Keratinocyte (primary cell): Measurements from ENCODE around the gene ASS1. TPM values are rescaled to one million over a fixed set of nuclear protein-coding genes. Genes with fewer than 3 reads are reported as not detected.

Experiments
- DNase-seq: peaks from one replicate; pipeline ENCODE4 v3.0.0-alpha.2; 2011; ENCODE audit warnings: low read depth, missing footprints, low spot score
- FAIRE-seq: peaks from 2 replicates; lab custom pipeline; 2011; peaks lifted over from hg19 to GRCh38; lab: Jason Lieb, UNC
- H2AFZ ChIP-seq: 2 replicates; pipeline ENCODE4 v1.6.0; 2012; ENCODE audit warnings: low read length, control low read depth, inconsistent platforms; ENCODE audit not compliant: control insufficient read depth
- H3K27ac ChIP-seq: 2 replicates; pipeline ENCODE4 v1.5.1; 2011; ENCODE audit warnings: low read length; ENCODE audit not compliant: control insufficient read depth, insufficient read depth
- H3K27me3 ChIP-seq: 3 replicates; pipeline ENCODE4 v1.6.0; 2011; ENCODE audit warnings: low read length; ENCODE audit not compliant: control insufficient read depth, insufficient read depth; ENCODE audit errors: extremely low read depth
- H3K36me3 ChIP-seq, 2 experiments: 2 replicates in 1 of 2; 3 replicates in 1 of 2; pipeline ENCODE4 v1.5.1; 2011; ENCODE audit warnings: low read length in 2 of 2, mild to moderate bottlenecking in 1 of 2; ENCODE audit not compliant: control insufficient read depth in 2 of 2, insufficient read depth in 2 of 2; ENCODE audit errors: extremely low read depth in 1 of 2
- H3K4me1 ChIP-seq: 3 replicates; pipeline ENCODE4 v1.5.1; 2011; ENCODE audit warnings: low read length; ENCODE audit not compliant: control insufficient read depth, insufficient read depth; ENCODE audit errors: extremely low read depth
- H3K4me2 ChIP-seq: 3 replicates; pipeline ENCODE4 v1.6.0; 2011; ENCODE audit warnings: low read depth, low read length; ENCODE audit not compliant: control insufficient read depth, insufficient read depth; ENCODE audit errors: extremely low read depth
- H3K4me3 ChIP-seq, 3 experiments: fragments of 200-600 bp in 1 of 3; sonication (generic) in 1 of 3; 2 replicates in 2 of 3; 3 replicates in 1 of 3; pipeline ENCODE4 v1.5.1; 2011 to 2016; ENCODE audit warnings: low read length in 3 of 3, mild to moderate bottlenecking in 3 of 3, control low read depth in 2 of 3, inconsistent platforms in 1 of 3, low read depth in 1 of 3, mixed read lengths in 1 of 3, mixed run types in 1 of 3, moderate library complexity in 1 of 3; ENCODE audit not compliant: control insufficient read depth in 2 of 3, insufficient read depth in 2 of 3; ENCODE audit errors: extremely low read depth in 1 of 3
- H3K79me2 ChIP-seq: 2 replicates; pipeline ENCODE4 v1.6.0; 2012; ENCODE audit warnings: low read length; ENCODE audit not compliant: control insufficient read depth, insufficient read depth
- H3K9ac ChIP-seq: 3 replicates; pipeline ENCODE4 v1.6.0; 2011; ENCODE audit warnings: low read length; ENCODE audit not compliant: control insufficient read depth, insufficient read depth; ENCODE audit errors: extremely low read depth
- H3K9me1 ChIP-seq: 3 replicates; pipeline ENCODE4 v1.6.0; 2011; ENCODE audit warnings: low read length; ENCODE audit not compliant: control insufficient read depth, insufficient read depth; ENCODE audit errors: extremely low read depth
- H3K9me3 ChIP-seq: 2 replicates; pipeline ENCODE4 v1.5.1; 2012; ENCODE audit warnings: low read depth, low read length; ENCODE audit not compliant: control insufficient read depth
- H4K20me1 ChIP-seq: 3 replicates; pipeline ENCODE4 v1.6.0; 2011; ENCODE audit warnings: low read length; ENCODE audit not compliant: control insufficient read depth, insufficient read depth; ENCODE audit errors: extremely low read depth
- CTCF ChIP-seq, 3 experiments: IDR thresholded peaks in 1 of 3; conservative IDR thresholded peaks in 1 of 3; optimal IDR thresholded peaks in 1 of 3; 2 replicates in 2 of 3; 3 replicates in 1 of 3; pipeline versions ENCODE3 to v1.5.1; 2011; ENCODE audit warnings: low read length in 3 of 3, mild to moderate bottlenecking in 3 of 3, moderate library complexity in 2 of 3, control low read depth in 1 of 3, inconsistent platforms in 1 of 3; ENCODE audit not compliant: insufficient read depth in 2 of 3; ENCODE audit errors: extremely low read depth in 1 of 3
- EZH2 ChIP-seq: IDR thresholded peaks from one replicate; pipeline ENCODE4 v1.6.1; 2012; ENCODE audit warnings: inconsistent platforms, mild to moderate bottlenecking, low read length, moderate library complexity
- dilution Hi-C: fragments of 300-500 bp; cut with MboI; formaldehyde crosslinking; loops from one replicate; pipeline ENCODE4 v1.7.0; 2020; ENCODE audit warnings: low sequenced_read_pairs; ENCODE audit not compliant: extremely low pct_ligation_motif_present
- polyA plus RNA-seq, 5 experiments: library from polyadenylated mRNA; depleted of rRNA in 3 of 5; stranded (reverse) in 3 of 5; stranded (forward) in 1 of 5; unstranded in 1 of 5; fragments of >200 nt; gene quantifications; 1 replicate in 1 of 5; 2 replicates in 3 of 5; 3 replicates in 1 of 5; pipeline versions ENCODE4 v1.2.1 to v1.2.3, GENCODE V29; 2011 to 2012; ENCODE audit warnings: missing spikeins in 2 of 5, low read depth in 1 of 5, low replicate concordance in 1 of 5

Gene ASS1
- polyA plus RNA-seq, 1 donor (not counting 4 experiments of a cell fraction or from before 2014, with no cell fraction given), result 52.4 TPM

GRCh38 chr9:130498298-130498917, 53.6 kb downstream of the ASS1 start:
- Histone ChIP-seq H3K9ac (no peak overlapping the region), H3K9me3 (peaks cover 6% of the 10 kb centered on the region), H3K9me1 (no peaks in the 10 kb centered on the region), H3K4me3 (no peak overlapping the region), H4K20me1 (no peaks in the 10 kb centered on the region), H3K4me1 (no peaks in the 10 kb centered on the region), H3K27me3 (no peaks in the 10 kb centered on the region), H3K27ac (no peak overlapping the region), H2AFZ (no peak overlapping the region), H3K4me2 (no peak overlapping the region), H3K79me2 (no peaks in the 10 kb centered on the region), H3K36me3 (no peaks in the 10 kb centered on the region)
- dilution Hi-C loops, result no loop called here
- TF ChIP-seq CTCF (optimal IDR thresholded peaks at IDR 0.05 in 1 of 3, IDR thresholded peaks at IDR 0.05 in 1 of 3, conservative IDR thresholded peaks at IDR 0.05 in 1 of 3; ENCODE audit: extremely low read depth in 1 of 3, insufficient read depth in 2 of 3, low read length in 3 of 3) (no peak), EZH2 (no peak)
- DNase-seq, result no peak
- FAIRE-seq, result no peak

- Histone ChIP-seq H3K4me2 (no peak overlapping the region), H2AFZ (no peak overlapping the region), H3K9ac (no peak overlapping the region), H3K4me1 (no peaks in the 10 kb centered on the region), H3K9me1 (no peaks in the 10 kb centered on the region), H3K36me3 (no peaks in the 10 kb centered on the region), H3K27ac (no peak overlapping the region), H3K27me3 (no peaks in the 10 kb centered on the region), H3K9me3 (peaks cover 6% of the 10 kb centered on the region), H3K4me3 (no peak overlapping the region), H4K20me1 (no peaks in the 10 kb centered on the region), H3K79me2 (no peaks in the 10 kb centered on the region)
- dilution Hi-C loops, result no loop called here
- DNase-seq (no peak), FAIRE-seq (no peak)
- TF ChIP-seq CTCF (optimal IDR thresholded peaks at IDR 0.05 in 1 of 3, IDR thresholded peaks at IDR 0.05 in 1 of 3, conservative IDR thresholded peaks at IDR 0.05 in 1 of 3; ENCODE audit: extremely low read depth in 1 of 3, insufficient read depth in 2 of 3, low read length in 3 of 3) (no peak), EZH2 (no peak)
Observed at GRCh38 chr9:130498918-130499698, 54.3 kb downstream of the ASS1 start.
